ENCODE results near the gene OARD1.
"Not testable (repeated sequence)": the region's sequence is repeated elsewhere in the genome, so short reads cannot be mapped to it uniquely, and the experiment has no call there.

The OARD1 gene

GRCh38 chr6:41071923-41072835 lies at the start of gene OARD1:
TSS of gene OARD1 (minus strand) at chr6:41072356. CDS start at chr6:41071634, 722 bp downstream.
- peak; percentile 100 for DNase-seq (ENCODE audit: low read depth)

GRCh38 chr6:41120058-41120457 lies 47.9 kb upstream of the OARD1 start:
- DNase-seq (ENCODE audit: low read depth), result no peak

GRCh38 chr6:41119508-41119907 lies 47.4 kb upstream of the OARD1 start:
- no peak for DNase-seq (ENCODE audit: low read depth)

GRCh38 chr6:41115027-41115426 lies 42.9 kb upstream of the OARD1 start:
- not testable (repeated sequence) for DNase-seq (ENCODE audit: low read depth)

- no peak for DNase-seq (ENCODE audit: low read depth)
Measured at GRCh38 chr6:41111017-41111416, 38.9 kb upstream of the OARD1 start.

- no peak for DNase-seq (ENCODE audit: low read depth)
Measured at GRCh38 chr6:41103847-41104246, 31.7 kb upstream of the OARD1 start.

GRCh38 chr6:41100871-41101287 lies 28.7 kb upstream of the OARD1 start:
- DNase-seq (ENCODE audit: low read depth), result no peak

- DNase-seq (ENCODE audit: low read depth), result peak; percentile 31
Measured at GRCh38 chr6:41098366-41098765, 26.2 kb upstream of the OARD1 start.

- peak; percentile 79 for DNase-seq (ENCODE audit: low read depth)
Measured at GRCh38 chr6:41097467-41098090, 25.4 kb upstream of the OARD1 start.

- DNase-seq (ENCODE audit: low read depth), result peak; percentile 70
Measured at GRCh38 chr6:41093729-41094128, 21.6 kb upstream of the OARD1 start.

GRCh38 chr6:41092421-41093140 lies 20.4 kb upstream of the OARD1 start:
- peak; percentile 45 for DNase-seq (ENCODE audit: low read depth)

- no peak for DNase-seq (ENCODE audit: low read depth)
Measured at GRCh38 chr6:41090841-41091761, 18.9 kb upstream of the OARD1 start.

GRCh38 chr6:41088451-41088850 lies 16.3 kb upstream of the OARD1 start:
- DNase-seq (ENCODE audit: low read depth), result peak; percentile 29

- no peak for DNase-seq (ENCODE audit: low read depth)
Measured at GRCh38 chr6:41085182-41085581, 13.0 kb upstream of the OARD1 start.

GRCh38 chr6:41083072-41083471 lies 10.9 kb upstream of the OARD1 start:
- no peak for DNase-seq (ENCODE audit: low read depth)

GRCh38 chr6:41080621-41081020 lies 8.5 kb upstream of the OARD1 start:
- DNase-seq (ENCODE audit: low read depth), result no peak

- no peak for DNase-seq (ENCODE audit: low read depth)
Measured at GRCh38 chr6:41079080-41079479, 6.9 kb upstream of the OARD1 start.

- no peak for DNase-seq (ENCODE audit: low read depth)
Measured at GRCh38 chr6:41078101-41078500, 5.9 kb upstream of the OARD1 start.

GRCh38 chr6:41077536-41077935 lies 5.4 kb upstream of the OARD1 start:
- no peak for DNase-seq (ENCODE audit: low read depth)

- no peak for DNase-seq (ENCODE audit: low read depth)
Measured at GRCh38 chr6:41075651-41076626, 3.8 kb upstream of the OARD1 start.

Data from iris pigment epithelial cell (primary cell).